Retinal pigment epithelial cell (primary cell): ENCODE data around the gene TTC39C.
"Not testable (repeated sequence)": the region's sequence is repeated elsewhere in the genome, so short reads cannot be mapped to it uniquely, and the experiment has no call there.

Experiments used
- DNase-seq: peaks from one replicate; pipeline ENCODE4 v3.0.0-alpha.2; 2010; ENCODE audit warnings: low read depth
- H3K4me3 ChIP-seq: 2 replicates; pipeline ENCODE4 v1.5.1; 2011; ENCODE audit warnings: mild to moderate bottlenecking, low read length, control low read depth, moderate library complexity
- CTCF ChIP-seq: conservative IDR thresholded peaks from 2 replicates; pipeline ENCODE4 v1.5.1; 2011; ENCODE audit warnings: low read depth, low read length, control low read depth, inconsistent platforms

The TTC39C gene

GRCh38 chr18:24072743-24073142 is 58.2 kb downstream of the TTC39C start:
- no peak for DNase-seq
- TF ChIP-seq CTCF, result no peak
- H3K4me3 ChIP-seq, result no peak overlapping the region

DNA sequence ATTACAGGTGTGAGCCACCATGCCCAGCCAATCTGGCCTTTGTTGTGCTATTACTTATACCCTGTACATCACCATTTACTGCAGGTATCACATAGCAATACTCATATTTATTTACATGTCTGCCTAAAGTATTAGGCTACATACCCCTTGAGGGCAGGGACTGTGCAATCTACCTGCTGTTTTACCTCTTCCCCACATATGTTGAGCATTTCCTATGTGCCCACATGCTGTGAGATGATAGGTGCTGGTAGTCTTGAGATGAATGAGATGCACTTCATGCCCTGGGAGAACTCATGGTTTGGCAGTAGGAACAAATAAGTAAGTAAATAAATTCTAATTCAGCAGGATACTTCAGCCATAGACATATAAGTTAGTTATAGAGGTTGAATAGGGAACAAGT is 59.2 kb downstream of the TTC39C start:
- TF ChIP-seq CTCF, result no peak
- no peak overlapping the region for H3K4me3 ChIP-seq
- no peak for DNase-seq

GRCh38 chr18:24074757-24075156 is 60.2 kb downstream of the TTC39C start:
- not testable (repeated sequence) for DNase-seq, H3K4me3 ChIP-seq

DNA sequence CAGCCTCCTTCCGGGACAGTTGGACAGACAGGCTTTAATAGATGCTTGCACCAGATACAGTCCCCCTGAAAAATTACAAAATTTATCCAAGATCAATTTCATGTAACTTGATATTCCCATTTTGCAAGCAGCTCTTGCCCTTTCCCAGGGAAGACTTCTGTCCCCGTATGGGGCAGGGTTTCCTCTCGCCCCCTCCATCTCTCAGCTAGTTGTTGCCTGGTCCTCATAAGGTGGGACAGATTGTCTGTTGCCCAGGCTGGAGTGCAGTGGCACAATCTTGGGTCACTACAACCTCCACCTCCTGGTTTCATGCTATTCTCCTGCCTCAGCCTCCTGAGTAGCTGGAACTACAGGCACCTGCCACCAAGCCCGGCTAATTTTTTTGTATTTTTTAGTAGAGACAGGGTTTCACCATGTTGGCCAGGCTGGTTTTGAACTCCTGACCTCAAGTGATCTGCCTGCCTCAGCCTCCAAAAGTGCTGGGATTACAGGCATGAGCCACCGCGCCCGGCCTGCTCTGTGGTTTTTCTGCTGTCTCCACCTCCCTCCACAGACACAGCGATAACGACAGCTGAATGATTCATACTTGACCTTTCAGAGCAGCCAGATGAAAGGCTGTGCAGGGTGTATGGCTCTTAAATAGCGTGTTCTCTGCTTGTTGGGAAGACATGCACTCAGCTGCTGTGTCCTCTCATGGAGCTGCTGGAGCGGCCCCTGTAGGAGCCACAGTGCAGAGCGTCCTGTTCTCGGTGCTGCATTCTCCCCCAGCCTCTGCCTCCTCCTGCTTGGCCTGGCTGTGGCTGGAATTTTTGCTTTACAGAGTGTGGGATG is 61.4 kb downstream of the TTC39C start:
- no peak overlapping the region for H3K4me3 ChIP-seq
- DNase-seq, result peak; percentile 97
- TF ChIP-seq CTCF, result peak; percentile 71

DNA sequence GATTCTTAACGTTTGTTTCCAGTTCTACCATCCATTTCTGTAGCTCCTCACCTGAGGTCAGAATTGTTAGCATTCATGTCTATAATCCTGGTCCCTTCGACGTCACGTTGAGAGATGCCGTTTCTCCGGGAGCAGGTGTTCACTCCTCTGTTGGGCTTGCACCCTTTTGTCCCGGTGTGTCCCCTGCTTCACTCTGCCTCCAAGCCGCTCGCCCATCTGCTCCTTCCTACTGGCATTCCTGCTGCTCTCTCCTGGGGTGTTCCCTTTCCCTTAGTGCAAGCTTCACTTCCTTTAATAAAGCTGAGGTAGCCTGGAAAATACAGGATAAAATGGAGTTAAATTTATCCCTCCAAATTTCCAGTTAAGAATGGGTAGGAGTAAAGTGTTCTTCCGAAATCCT is 62.4 kb downstream of the TTC39C start:
- no peak for DNase-seq
- no peak for TF ChIP-seq CTCF
- no peak overlapping the region for H3K4me3 ChIP-seq

DNA sequence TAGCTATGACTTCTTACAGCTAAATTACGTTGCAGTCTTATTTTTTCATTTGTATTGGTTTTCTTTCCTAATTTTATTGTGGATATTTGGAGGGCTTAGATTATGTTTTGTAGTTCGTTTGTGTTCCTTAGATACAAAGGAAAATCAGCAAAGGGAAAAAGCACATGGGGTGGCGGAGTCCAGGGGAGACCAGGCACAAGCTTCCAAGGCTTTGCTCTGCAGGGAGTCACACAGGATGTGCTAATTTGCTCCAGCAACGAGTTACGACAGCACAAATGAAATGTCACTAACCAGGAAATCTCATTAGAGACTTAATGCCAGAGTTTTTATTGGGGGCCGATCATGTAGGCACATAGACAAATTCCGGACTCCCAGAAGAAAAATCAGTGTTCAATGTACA is 63.8 kb downstream of the TTC39C start:
- H3K4me3 ChIP-seq, result no peak overlapping the region
- TF ChIP-seq CTCF, result no peak
- no peak for DNase-seq

- TF ChIP-seq CTCF, result no peak
- no peak for DNase-seq
These were observed 66.3 kb downstream of the TTC39C start for GRCh38 chr18:24080861-24081260.

More at GRCh38 chr18:24080861-24081260, 66.3 kb downstream of the TTC39C start:
- no peak overlapping the region for H3K4me3 ChIP-seq
